ENCODE measurements around the gene WDR37.

Gene WDR37

GRCh38 chr10:1130995-1131790, 75.0 kb downstream of the WDR37 start:
- no peak for DNase-seq

- no peak for DNase-seq
Measured at GRCh38 chr10:1132584-1132983, 76.4 kb downstream of the WDR37 start.

GRCh38 chr10:1133495-1134045, 77.4 kb downstream of the WDR37 start:
- no peak for DNase-seq

- no peak for DNase-seq
Measured at GRCh38 chr10:1134156-1134555, 78.0 kb downstream of the WDR37 start.

GRCh38 chr10:1136268-1136667, 80.1 kb downstream of the WDR37 start:
- DNase-seq, result no peak

- no peak for DNase-seq
Measured at GRCh38 chr10:1137499-1138163, 81.4 kb downstream of the WDR37 start.

GRCh38 chr10:1138529-1138928, 82.3 kb downstream of the WDR37 start:
- DNase-seq, result no peak

GRCh38 chr10:1141261-1141660, 85.1 kb downstream of the WDR37 start:
- DNase-seq, result no peak

GRCh38 chr10:1141701-1142100, 85.5 kb downstream of the WDR37 start:
- DNase-seq, result no peak

- DNase-seq, result peak in 1 of 2 donors; percentile 11
Measured at GRCh38 chr10:1142596-1142995, 86.4 kb downstream of the WDR37 start.

GRCh38 chr10:1147810-1148209, 91.6 kb downstream of the WDR37 start:
- no peak for DNase-seq

- no peak for DNase-seq
Measured at GRCh38 chr10:1148855-1149605, 92.8 kb downstream of the WDR37 start.

GRCh38 chr10:1149793-1150637, 93.8 kb downstream of the WDR37 start:
- DNase-seq, result peak; percentile 10 to 47

GRCh38 chr10:1150638-1150955, 94.4 kb downstream of the WDR37 start:
- DNase-seq, result no peak

- no peak for DNase-seq
Measured at GRCh38 chr10:1151076-1152033, 95.2 kb downstream of the WDR37 start.

- no peak for DNase-seq
Measured at GRCh38 chr10:1152386-1153250, 96.4 kb downstream of the WDR37 start.

- no peak for DNase-seq
Measured at GRCh38 chr10:1153251-1153763, 97.1 kb downstream of the WDR37 start.

- no peak for DNase-seq
Measured at GRCh38 chr10:1153805-1154351, 97.7 kb downstream of the WDR37 start.

- DNase-seq, result no peak
Measured at GRCh38 chr10:1154531-1155295, 98.5 kb downstream of the WDR37 start.

Measured in CD4-positive, alpha-beta T cell treated with Interferon alpha-2 for 1 hour (primary cell).